ENCODE data around the gene CYP27B1. TPM values are rescaled to one million over a fixed set of nuclear protein-coding genes. Genes with fewer than 3 reads are reported as not detected.

The CYP27B1 gene
- total and polyA plus RNA-seq, 9 of the 15 experiments (the other 6 are each of a cell fraction or from before 2014, with no cell fraction given): 0.18 to 4.2 (median 1.8) TPM

- TF ChIP-seq ZBTB49 (CRISPR knock-in tag; IDR thresholded peaks at IDR 0.05; ENCODE audit: borderline replicate concordance) (0 out of 2 replicates have a peak, but pooled peaks have one; percentile 43), SIRT6 (IDR thresholded peaks at IDR 0.05; ENCODE audit: low read depth, low read length) (no peak), THRB (CRISPR knock-in tag; conservative IDR thresholded peaks at IDR 0.05) (peak; percentile 4; the same call in 1 of the 2 replicates), TEAD4 (IDR thresholded peaks at IDR 0.05; ENCODE audit: low read length) (peak; percentile 9; the same call in 1 of the 2 replicates), TEAD4 (CRISPR knock-in tag; IDR thresholded peaks at IDR 0.05; ENCODE audit: borderline replicate concordance) (no peak), XRCC4 (IDR thresholded peaks at IDR 0.05; ENCODE audit: extremely low read depth, insufficient read depth, insufficient read length) (no peak), E2F8 (IDR thresholded peaks at IDR 0.05; ENCODE audit: low read depth, partially characterized antibody) (peak; percentile 32), ELK1 (CRISPR knock-in tag; IDR thresholded peaks at IDR 0.05) (no peak), NFIX (CRISPR knock-in tag; IDR thresholded peaks at IDR 0.05; ENCODE audit: low read depth) (no peak), ID3 (CRISPR knock-in tag; IDR thresholded peaks at IDR 0.05) (no peak), ID3 (tag; IDR thresholded peaks at IDR 0.05) (no peak), ZBTB17 (CRISPR knock-in tag; IDR thresholded peaks at IDR 0.05) (peak; percentile 60; the same call in 1 of the 2 replicates), NELFE (IDR thresholded peaks at IDR 0.05; ENCODE audit: insufficient read depth, insufficient read length) (no peak), MEIS2 (IDR thresholded peaks at IDR 0.05; ENCODE audit: partially characterized antibody) (no peak), RBFOX2 (IDR thresholded peaks at IDR 0.05; ENCODE audit: low read depth, low read length) (0 out of 2 replicates have a peak, but pooled peaks have one; percentile 17), MAZ (CRISPR knock-in tag; conservative IDR thresholded peaks at IDR 0.05 in 1 of 2, IDR thresholded peaks at IDR 0.05 in 1 of 2) (peak in 1 of 2 experiments; percentile 42; a peak in 2 of 4 replicates), FOS (IDR thresholded peaks at IDR 0.05; ENCODE audit: extremely low read depth, insufficient read length) (no peak), CREM (IDR thresholded peaks at IDR 0.05; ENCODE audit: low read depth) (0 out of 2 replicates have a peak, but pooled peaks have one; percentile 3)
Observed at GRCh38 chr12:57745485-57745881, 21.4 kb downstream of the CYP27B1 start (continued).
